ENCODE data around the gene HLTF.

The HLTF gene

DNA sequence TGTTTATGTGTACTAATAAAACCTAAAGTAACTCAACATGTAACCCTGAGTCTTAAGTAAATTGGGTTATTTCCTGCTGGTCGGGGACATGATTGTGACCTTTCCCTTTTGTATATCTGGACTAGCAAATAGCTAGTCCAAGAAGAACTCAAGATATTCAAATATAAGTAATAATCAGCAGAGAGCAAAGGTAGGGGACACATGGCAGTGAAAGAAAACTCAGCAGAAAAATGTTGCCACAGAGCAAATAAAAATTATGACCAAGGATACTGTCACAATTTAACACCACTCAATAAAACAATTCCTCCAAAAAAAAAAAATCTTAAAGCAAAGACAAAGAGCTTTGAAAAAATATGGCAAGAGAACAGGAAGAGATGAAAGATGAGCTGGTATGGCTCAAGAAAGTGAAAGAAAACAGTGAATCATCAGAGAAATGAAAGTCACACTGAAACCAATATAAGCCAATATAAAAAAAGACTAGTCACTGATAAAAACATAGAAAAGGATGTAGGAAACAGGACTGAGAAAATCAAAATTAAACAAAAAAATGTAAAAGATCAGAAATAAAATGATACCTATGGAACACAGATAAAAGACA, 43.4 kb downstream of the HLTF start:
- TF ChIP-seq ZNF384 (IDR thresholded peaks at IDR 0.05) (no peak), FOXM1 (IDR thresholded peaks at IDR 0.05; ENCODE audit: borderline replicate concordance) (no peak), BHLHE40 (IDR thresholded peaks at IDR 0.05; ENCODE audit: borderline replicate concordance) (no peak), HDGF (IDR thresholded peaks at IDR 0.05; ENCODE audit: borderline replicate concordance) (no peak), NFRKB (IDR thresholded peaks at IDR 0.05) (no peak)
- POLR2A ChIA-PET: no interaction called here
- DNase-seq (ENCODE audit: extremely low spot score): no peak
- CTCF ChIA-PET: no interaction called here

DNA sequence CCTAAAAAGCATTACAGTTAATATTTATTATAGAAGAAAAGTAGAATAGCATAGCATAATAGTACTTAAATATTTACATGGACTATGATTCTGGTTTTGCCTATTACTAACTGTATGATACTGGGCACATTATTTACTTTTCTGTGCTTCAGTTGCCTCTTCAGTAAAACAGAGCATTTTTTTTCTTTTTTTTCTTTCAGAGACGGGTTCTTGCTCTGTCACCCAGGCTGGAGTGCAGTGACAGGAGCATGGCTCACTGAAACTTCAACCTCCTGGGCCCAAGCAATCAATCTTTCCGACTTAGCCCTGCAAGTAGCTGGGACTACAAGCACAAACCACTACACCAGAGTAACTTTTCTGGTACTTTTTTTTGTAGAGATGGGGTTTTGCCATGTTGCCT, 48.0 kb downstream of the HLTF start:
- ChIA-PET CTCF (no interaction called here), POLR2A (no interaction called here)
- no peak for DNase-seq (ENCODE audit: extremely low spot score)
- TF ChIP-seq ARNT (IDR thresholded peaks at IDR 0.05) (no peak), NFRKB (IDR thresholded peaks at IDR 0.05) (no peak), FOXA1 (IDR thresholded peaks at IDR 0.05) (no peak), L3MBTL2 (conservative IDR thresholded peaks at IDR 0.05) (no peak), TARDBP (IDR thresholded peaks at IDR 0.05) (no peak), BHLHE40 (IDR thresholded peaks at IDR 0.05; ENCODE audit: borderline replicate concordance) (no peak), SUZ12 (IDR thresholded peaks at IDR 0.05) (no peak), FOXM1 (IDR thresholded peaks at IDR 0.05; ENCODE audit: borderline replicate concordance) (no peak), CTBP1 (IDR thresholded peaks at IDR 0.05; ENCODE audit: borderline replicate concordance) (no peak), SP1 (IDR thresholded peaks at IDR 0.05) (no peak), LEF1 (IDR thresholded peaks at IDR 0.05; ENCODE audit: borderline replicate concordance) (no peak), FOXK2 (IDR thresholded peaks at IDR 0.05) (no peak), HDGF (IDR thresholded peaks at IDR 0.05; ENCODE audit: borderline replicate concordance) (no peak), ELF4 (IDR thresholded peaks at IDR 0.05) (no peak), ZNF384 (IDR thresholded peaks at IDR 0.05) (no peak)
- TF ChIP-seq, protein P1, sequence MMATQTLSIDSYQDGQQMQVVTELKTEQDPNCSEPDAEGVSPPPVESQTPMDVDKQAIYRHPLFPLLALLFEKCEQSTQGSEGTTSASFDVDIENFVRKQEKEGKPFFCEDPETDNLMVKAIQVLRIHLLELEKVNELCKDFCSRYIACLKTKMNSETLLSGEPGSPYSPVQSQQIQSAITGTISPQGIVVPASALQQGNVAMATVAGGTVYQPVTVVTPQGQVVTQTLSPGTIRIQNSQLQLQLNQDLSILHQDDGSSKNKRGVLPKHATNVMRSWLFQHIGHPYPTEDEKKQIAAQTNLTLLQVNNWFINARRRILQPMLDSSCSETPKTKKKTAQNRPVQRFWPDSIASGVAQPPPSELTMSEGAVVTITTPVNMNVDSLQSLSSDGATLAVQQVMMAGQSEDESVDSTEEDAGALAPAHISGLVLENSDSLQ (IDR thresholded peaks at IDR 0.05): no peak

DNA sequence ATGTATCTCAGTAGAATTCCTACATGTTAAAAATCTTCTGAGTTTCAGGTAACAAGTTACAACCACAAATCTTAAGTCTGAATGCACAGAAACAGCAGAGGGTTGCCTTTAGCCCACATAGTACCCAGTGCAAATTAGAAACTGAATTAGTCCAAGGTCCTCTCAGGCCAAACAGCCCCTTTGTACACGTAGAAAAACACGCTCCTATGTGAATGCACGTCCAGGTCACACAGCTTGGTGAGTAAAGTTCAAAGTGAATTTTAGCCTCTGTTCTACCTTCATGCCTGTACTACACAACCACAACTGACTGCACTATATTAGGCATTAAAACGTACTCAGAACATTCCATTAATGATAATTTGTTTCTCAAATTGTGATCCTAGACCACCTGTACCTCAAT, 48.6 kb downstream of the HLTF start:
- TF ChIP-seq TARDBP (IDR thresholded peaks at IDR 0.05): no peak
- TF ChIP-seq LEF1 (IDR thresholded peaks at IDR 0.05; ENCODE audit: borderline replicate concordance): no peak
- no peak for TF ChIP-seq BHLHE40 (IDR thresholded peaks at IDR 0.05; ENCODE audit: borderline replicate concordance)
- no peak for TF ChIP-seq CTBP1 (IDR thresholded peaks at IDR 0.05; ENCODE audit: borderline replicate concordance)
- no peak for TF ChIP-seq ZNF384 (IDR thresholded peaks at IDR 0.05)
- TF ChIP-seq SUZ12 (IDR thresholded peaks at IDR 0.05): no peak
- TF ChIP-seq FOXK2 (IDR thresholded peaks at IDR 0.05): no peak
- no peak for TF ChIP-seq ARNT (IDR thresholded peaks at IDR 0.05)
- no peak for TF ChIP-seq ELF4 (IDR thresholded peaks at IDR 0.05)
- no peak for TF ChIP-seq FOXM1 (IDR thresholded peaks at IDR 0.05; ENCODE audit: borderline replicate concordance)
- TF ChIP-seq SP1 (IDR thresholded peaks at IDR 0.05): no peak
- no peak for TF ChIP-seq FOXA1 (IDR thresholded peaks at IDR 0.05)
- TF ChIP-seq, protein P1 (IDR thresholded peaks at IDR 0.05): no peak
- no peak for TF ChIP-seq HDGF (IDR thresholded peaks at IDR 0.05; ENCODE audit: borderline replicate concordance)
- no peak for TF ChIP-seq NFRKB (IDR thresholded peaks at IDR 0.05)
- TF ChIP-seq L3MBTL2 (conservative IDR thresholded peaks at IDR 0.05): no peak
- ChIA-PET POLR2A (no interaction called here), CTCF (no interaction called here)
- DNase-seq (ENCODE audit: extremely low spot score): no peak

DNA sequence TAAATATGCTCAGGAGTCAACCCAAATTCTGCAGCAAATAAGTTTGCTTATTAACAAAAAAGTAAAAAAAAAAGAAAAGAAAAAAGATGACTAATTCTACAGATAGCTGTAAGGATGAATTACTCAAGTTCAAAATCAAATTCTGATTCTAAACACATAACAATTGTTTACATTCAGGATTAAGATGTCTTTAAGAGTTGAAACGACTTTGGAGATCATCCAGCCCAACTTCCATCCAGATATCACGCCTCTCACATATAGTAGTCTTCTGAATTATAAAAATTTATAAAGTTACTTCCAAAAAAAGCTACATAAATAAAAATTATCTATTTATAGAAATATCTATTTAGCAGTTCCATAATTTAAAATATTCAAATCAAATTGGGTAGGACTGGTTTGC, 55.2 kb downstream of the HLTF start:
- TF ChIP-seq NFRKB (IDR thresholded peaks at IDR 0.05): no peak
- TF ChIP-seq, protein P1 (IDR thresholded peaks at IDR 0.05): no peak
- no peak for TF ChIP-seq SUZ12 (IDR thresholded peaks at IDR 0.05)
- TF ChIP-seq FOXA1 (IDR thresholded peaks at IDR 0.05): no peak
- TF ChIP-seq HDGF (IDR thresholded peaks at IDR 0.05; ENCODE audit: borderline replicate concordance): no peak
- CTCF ChIA-PET: no interaction called here
- POLR2A ChIA-PET: no interaction called here

DNA sequence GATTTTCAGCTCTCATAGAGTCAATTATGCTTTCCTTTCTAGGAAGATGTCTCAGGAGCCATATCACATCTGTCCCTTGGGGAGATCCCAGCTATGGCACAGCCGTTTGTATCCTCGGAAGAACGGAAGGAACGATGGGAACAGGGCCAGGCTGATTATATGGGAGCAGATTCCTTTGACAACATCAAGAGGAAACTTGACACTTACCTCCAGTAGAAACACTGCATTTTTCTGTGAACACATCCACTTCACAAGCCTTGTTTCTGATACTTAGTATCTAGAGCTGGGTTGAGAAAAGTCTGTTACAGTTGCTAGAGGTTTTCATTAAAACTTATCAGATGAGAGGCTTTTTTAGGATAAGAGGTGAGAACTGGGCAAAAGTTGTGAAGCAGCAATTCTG, 59.6 kb downstream of the HLTF start:
- ChIA-PET CTCF (interaction anchor here (0.5 kb wide), 1 partner anchor 298 kb away, joined by 3 read pairs; no protein-coding TSS in a partner anchor), POLR2A (no interaction called here)
- no peak for TF ChIP-seq NFRKB (IDR thresholded peaks at IDR 0.05)
- no peak for TF ChIP-seq L3MBTL2 (conservative IDR thresholded peaks at IDR 0.05)
- TF ChIP-seq, protein P1 (IDR thresholded peaks at IDR 0.05): no peak
- DNase-seq (ENCODE audit: extremely low spot score): no peak

More for the DNA sequence above, 55.2 kb downstream of the HLTF start:
- DNase-seq (ENCODE audit: extremely low spot score): no peak

DNA sequence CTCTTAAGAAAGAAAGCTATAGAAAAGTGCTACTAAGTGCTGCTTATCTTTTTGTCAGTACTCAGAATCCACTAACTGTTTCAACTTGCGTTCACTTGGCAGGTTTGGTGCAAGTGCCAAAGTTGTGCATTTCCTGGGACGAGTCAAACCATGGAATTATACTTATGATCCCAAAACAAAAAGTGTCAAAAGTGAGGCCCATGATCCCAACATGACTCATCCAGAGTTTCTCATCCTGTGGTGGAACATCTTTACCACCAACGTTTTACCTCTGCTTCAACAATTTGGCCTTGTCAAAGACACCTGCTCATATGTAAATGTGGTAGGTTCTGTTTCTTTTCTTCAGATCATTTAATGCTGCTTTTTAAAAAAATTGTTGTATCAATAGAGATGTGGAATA, 62.4 kb downstream of the HLTF start:
- no peak for DNase-seq (ENCODE audit: extremely low spot score)
- TF ChIP-seq SUZ12 (IDR thresholded peaks at IDR 0.05): no peak
- no peak for TF ChIP-seq NFRKB (IDR thresholded peaks at IDR 0.05)
- no peak for TF ChIP-seq ARNT (IDR thresholded peaks at IDR 0.05)
- TF ChIP-seq L3MBTL2 (conservative IDR thresholded peaks at IDR 0.05): no peak
- TF ChIP-seq BHLHE40 (IDR thresholded peaks at IDR 0.05; ENCODE audit: borderline replicate concordance): no peak
- TF ChIP-seq LEF1 (IDR thresholded peaks at IDR 0.05; ENCODE audit: borderline replicate concordance): no peak
- no peak for TF ChIP-seq FOXM1 (IDR thresholded peaks at IDR 0.05; ENCODE audit: borderline replicate concordance)
- TF ChIP-seq CTBP1 (IDR thresholded peaks at IDR 0.05; ENCODE audit: borderline replicate concordance): no peak
- TF ChIP-seq TARDBP (IDR thresholded peaks at IDR 0.05): no peak
- TF ChIP-seq ZNF384 (IDR thresholded peaks at IDR 0.05): no peak
- ChIA-PET POLR2A (no interaction called here), CTCF (no interaction called here)
